Measurements from ENCODE around the gene JAKMIP1.

JAKMIP1 gene

GRCh38 chr4:6032249-6033244 lies 167.8 kb downstream of the JAKMIP1 start:
- no peak for TF ChIP-seq CTCF (IDR thresholded peaks at IDR 0.05)
- H3K36me3 Mint-ChIP-seq (ENCODE audit: low read depth), result no peaks in the 10 kb centered on the region
- peaks cover 43% of the 10 kb centered on the region for H3K27me3 Mint-ChIP-seq (ENCODE audit: low read depth, poor library complexity)
- no peak overlapping the region for H3K4me3 Mint-ChIP-seq
- peaks cover 10% of the 10 kb centered on the region for H3K4me1 Mint-ChIP-seq
- peak overlapping the region; percentile 66 for H3K27ac Mint-ChIP-seq
- H3K9me3 Mint-ChIP-seq, result no peaks in the 10 kb centered on the region
- DNase-seq, result no peak

GRCh38 chr4:6031846-6032245 lies 168.5 kb downstream of the JAKMIP1 start:
- no peak for DNase-seq
- H3K4me3 Mint-ChIP-seq, result no peak overlapping the region
- no peak for TF ChIP-seq CTCF (IDR thresholded peaks at IDR 0.05)
- peaks cover 10% of the 10 kb centered on the region for H3K4me1 Mint-ChIP-seq
- H3K27ac Mint-ChIP-seq, result no peak overlapping the region
- peaks cover 46% of the 10 kb centered on the region for H3K27me3 Mint-ChIP-seq (ENCODE audit: low read depth, poor library complexity)
- no peaks in the 10 kb centered on the region for H3K9me3 Mint-ChIP-seq
- H3K36me3 Mint-ChIP-seq (ENCODE audit: low read depth), result no peaks in the 10 kb centered on the region

- Mint-ChIP-seq H3K27ac (no peak overlapping the region), H3K9me3 (no peaks in the 10 kb centered on the region), H3K27me3 (ENCODE audit: low read depth, poor library complexity) (peaks cover 48% of the 10 kb centered on the region), H3K4me3 (no peak overlapping the region), H3K36me3 (ENCODE audit: low read depth) (no peaks in the 10 kb centered on the region), H3K4me1 (peaks cover 10% of the 10 kb centered on the region)
- no peak for DNase-seq
- no peak for TF ChIP-seq CTCF (IDR thresholded peaks at IDR 0.05)
Observed at GRCh38 chr4:6030679-6031078, 169.7 kb downstream of the JAKMIP1 start.

GRCh38 chr4:6029254-6029653 lies 171.1 kb downstream of the JAKMIP1 start:
- DNase-seq, result no peak
- TF ChIP-seq CTCF (IDR thresholded peaks at IDR 0.05), result no peak
- no peaks in the 10 kb centered on the region for H3K36me3 Mint-ChIP-seq (ENCODE audit: low read depth)
- peaks cover 11% of the 10 kb centered on the region for H3K4me1 Mint-ChIP-seq
- no peaks in the 10 kb centered on the region for H3K9me3 Mint-ChIP-seq
- H3K27me3 Mint-ChIP-seq (ENCODE audit: low read depth, poor library complexity), result peaks cover 44% of the 10 kb centered on the region
- no peak overlapping the region for H3K4me3 Mint-ChIP-seq
- no peak overlapping the region for H3K27ac Mint-ChIP-seq

- no peak overlapping the region for H3K4me3 Mint-ChIP-seq
- no peak for TF ChIP-seq CTCF (IDR thresholded peaks at IDR 0.05)
- no peak for DNase-seq
- H3K4me1 Mint-ChIP-seq, result peaks cover 16% of the 10 kb centered on the region
- H3K9me3 Mint-ChIP-seq, result no peaks in the 10 kb centered on the region
- H3K27ac Mint-ChIP-seq, result no peak overlapping the region
- peaks cover 43% of the 10 kb centered on the region for H3K27me3 Mint-ChIP-seq (ENCODE audit: low read depth, poor library complexity)
- no peaks in the 10 kb centered on the region for H3K36me3 Mint-ChIP-seq (ENCODE audit: low read depth)
Observed at GRCh38 chr4:6028168-6028567, 172.2 kb downstream of the JAKMIP1 start.

GRCh38 chr4:6027392-6027791 lies 173.0 kb downstream of the JAKMIP1 start:
- no peak for DNase-seq
- peaks cover 40% of the 10 kb centered on the region for H3K27me3 Mint-ChIP-seq (ENCODE audit: low read depth, poor library complexity)
- no peak overlapping the region for H3K27ac Mint-ChIP-seq
- no peak overlapping the region for H3K4me3 Mint-ChIP-seq
- no peaks in the 10 kb centered on the region for H3K36me3 Mint-ChIP-seq (ENCODE audit: low read depth)
- no peaks in the 10 kb centered on the region for H3K9me3 Mint-ChIP-seq
- no peak for TF ChIP-seq CTCF (IDR thresholded peaks at IDR 0.05)
- H3K4me1 Mint-ChIP-seq, result peaks cover 12% of the 10 kb centered on the region
